Endodermal cell (in vitro differentiated cells): ENCODE measurements around the gene TTF2. TPM values are rescaled to one million over a fixed set of nuclear protein-coding genes. Genes with fewer than 3 reads are reported as not detected.

ENCODE experiments used
- DNase-seq: peaks from one replicate; pipeline ENCODE4 v3.0.0-alpha.2; 2017
- H3K27ac ChIP-seq: 2 replicates; pipeline ENCODE4 v1.5.1; 2013; ENCODE audit warnings: mild to moderate bottlenecking, low read depth, low read length, moderate library complexity
- H3K27me3 ChIP-seq: 2 replicates; pipeline ENCODE4 v1.6.1; 2013; ENCODE audit warnings: mild to moderate bottlenecking, low read length, moderate library complexity; ENCODE audit not compliant: insufficient read depth, control insufficient read depth, poor library complexity, severe bottlenecking
- H3K36me3 ChIP-seq: 2 replicates; pipeline ENCODE4 v1.7.0; 2013; ENCODE audit warnings: mild to moderate bottlenecking, low read length, moderate library complexity; ENCODE audit not compliant: control insufficient read depth, insufficient read depth
- H3K4me1 ChIP-seq: one replicate; pipeline ENCODE4 v1.7.0; 2013; ENCODE audit warnings: low read length; ENCODE audit not compliant: control insufficient read depth, insufficient read depth
- H3K4me3 ChIP-seq: 2 replicates; pipeline ENCODE4 v1.5.1; 2013; ENCODE audit warnings: mild to moderate bottlenecking, low read length, moderate library complexity
- H3K9ac ChIP-seq: 2 replicates; pipeline ENCODE4 v1.6.1; 2013; ENCODE audit warnings: mild to moderate bottlenecking, low read length, moderate library complexity; ENCODE audit not compliant: poor library complexity, severe bottlenecking; ENCODE audit errors: extremely low read depth
- H3K9me3 ChIP-seq: 2 replicates; pipeline ENCODE4 v1.6.1; 2013; ENCODE audit warnings: mild to moderate bottlenecking, low read length, moderate library complexity; ENCODE audit not compliant: control insufficient read depth
- H3K27ac Mint-ChIP-seq: 2 replicates; pipeline ENCODE4 v1.8.0; 2020; ENCODE audit warnings: mixed read lengths
- H3K27me3 Mint-ChIP-seq: 2 replicates; pipeline ENCODE4 v1.8.0; 2021; ENCODE audit warnings: mild to moderate bottlenecking, mixed read lengths; ENCODE audit not compliant: insufficient read depth
- H3K36me3 Mint-ChIP-seq: 2 replicates; pipeline ENCODE4 v1.8.0; 2020; ENCODE audit warnings: low read depth, mixed read lengths
- H3K4me1 Mint-ChIP-seq: 2 replicates; pipeline ENCODE4 v1.8.0; 2020; ENCODE audit warnings: mixed read lengths
- H3K4me3 Mint-ChIP-seq: 2 replicates; pipeline ENCODE4 v1.8.0; 2020; ENCODE audit warnings: mild to moderate bottlenecking, moderate library complexity, mixed read lengths
- H3K9me3 Mint-ChIP-seq: 2 replicates; pipeline ENCODE4 v1.8.0; 2020; ENCODE audit warnings: mild to moderate bottlenecking, mixed read lengths
- WGBS, 2 experiments: methylation state at CpG; one replicate each; pipeline versions ENCODE4 v1.1.5 to v1.1.7; 2013; ENCODE audit warnings: missing lambda C conversion rate in 2 of 2, mixed read lengths in 1 of 2; ENCODE audit not compliant: insufficient coverage in 1 of 2, insufficient read length in 1 of 2; 5-methylcytosine and 5-hydroxymethylcytosine counted together
- total RNA-seq, 2 donors: library from RNA; stranded (reverse); fragmentation: NEBNext Ultra II Directional in 1 of 2; extraction: Animal tissue kit (Norgen Biotek cat#: 25700) in 1 of 2; gene quantifications; 2 replicates in 1 of 2; 3 replicates in 1 of 2; pipeline ENCODE4 v1.2.1, GENCODE V29; 2021
- TF ChIP-seq, protein P1 (sequence below): fragments of 200-600 bp; sonication (generic); conservative IDR thresholded peaks from 2 replicates; pipeline ENCODE4 v1.5.0; 2021; ENCODE audit warnings: antibody characterized with exemption, mild to moderate bottlenecking

The TTF2 gene
- total RNA-seq, 2 donors from 2014 or later = 70.9 to 71.9 TPM

DNA sequence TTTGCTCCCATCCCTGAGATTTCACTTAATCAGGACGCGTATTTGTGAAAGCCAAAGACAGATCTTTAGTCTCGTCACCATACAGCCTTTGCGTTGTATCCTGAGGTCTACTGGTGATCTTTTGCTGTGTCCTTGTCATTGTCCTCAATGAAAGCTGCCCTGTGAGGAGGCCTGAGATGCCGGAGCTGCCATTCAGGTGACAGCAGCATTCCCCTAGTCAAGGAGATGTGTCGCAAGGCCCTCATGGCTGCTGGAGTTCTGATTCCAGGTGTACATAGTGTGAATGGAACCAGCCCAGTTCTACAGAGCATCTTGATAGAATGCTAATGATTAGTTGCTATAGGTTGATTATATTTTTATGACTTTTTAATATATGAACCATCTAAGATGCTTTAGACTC is 24.1 kb downstream of the TTF2 start:
- H3K9me3 Mint-ChIP-seq = no peaks in the 10 kb centered on the region
- no peaks in the 10 kb centered on the region for H3K27me3 Mint-ChIP-seq
- TF ChIP-seq, protein P1, sequence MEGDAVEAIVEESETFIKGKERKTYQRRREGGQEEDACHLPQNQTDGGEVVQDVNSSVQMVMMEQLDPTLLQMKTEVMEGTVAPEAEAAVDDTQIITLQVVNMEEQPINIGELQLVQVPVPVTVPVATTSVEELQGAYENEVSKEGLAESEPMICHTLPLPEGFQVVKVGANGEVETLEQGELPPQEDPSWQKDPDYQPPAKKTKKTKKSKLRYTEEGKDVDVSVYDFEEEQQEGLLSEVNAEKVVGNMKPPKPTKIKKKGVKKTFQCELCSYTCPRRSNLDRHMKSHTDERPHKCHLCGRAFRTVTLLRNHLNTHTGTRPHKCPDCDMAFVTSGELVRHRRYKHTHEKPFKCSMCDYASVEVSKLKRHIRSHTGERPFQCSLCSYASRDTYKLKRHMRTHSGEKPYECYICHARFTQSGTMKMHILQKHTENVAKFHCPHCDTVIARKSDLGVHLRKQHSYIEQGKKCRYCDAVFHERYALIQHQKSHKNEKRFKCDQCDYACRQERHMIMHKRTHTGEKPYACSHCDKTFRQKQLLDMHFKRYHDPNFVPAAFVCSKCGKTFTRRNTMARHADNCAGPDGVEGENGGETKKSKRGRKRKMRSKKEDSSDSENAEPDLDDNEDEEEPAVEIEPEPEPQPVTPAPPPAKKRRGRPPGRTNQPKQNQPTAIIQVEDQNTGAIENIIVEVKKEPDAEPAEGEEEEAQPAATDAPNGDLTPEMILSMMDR = no peak
- no peaks in the 10 kb centered on the region for H3K9me3 ChIP-seq
- H3K36me3 Mint-ChIP-seq = peaks cover 48% of the 10 kb centered on the region
- 80 to 94% methylated on average over 5 to 6 of the region's 6 CpGs for WGBS, 2 experiments
- no peak overlapping the region for H3K27ac Mint-ChIP-seq
- no peak overlapping the region for H3K27ac ChIP-seq
- no peak for DNase-seq
- H3K4me1 Mint-ChIP-seq = peaks cover 6% of the 10 kb centered on the region
- no peaks in the 10 kb centered on the region for H3K27me3 ChIP-seq
- no peak overlapping the region for H3K9ac ChIP-seq
- H3K4me3 ChIP-seq = no peak overlapping the region
- H3K4me1 ChIP-seq = no peaks in the 10 kb centered on the region
- H3K4me3 Mint-ChIP-seq = no peak overlapping the region
- H3K36me3 ChIP-seq = peaks cover 62% of the 10 kb centered on the region

DNA sequence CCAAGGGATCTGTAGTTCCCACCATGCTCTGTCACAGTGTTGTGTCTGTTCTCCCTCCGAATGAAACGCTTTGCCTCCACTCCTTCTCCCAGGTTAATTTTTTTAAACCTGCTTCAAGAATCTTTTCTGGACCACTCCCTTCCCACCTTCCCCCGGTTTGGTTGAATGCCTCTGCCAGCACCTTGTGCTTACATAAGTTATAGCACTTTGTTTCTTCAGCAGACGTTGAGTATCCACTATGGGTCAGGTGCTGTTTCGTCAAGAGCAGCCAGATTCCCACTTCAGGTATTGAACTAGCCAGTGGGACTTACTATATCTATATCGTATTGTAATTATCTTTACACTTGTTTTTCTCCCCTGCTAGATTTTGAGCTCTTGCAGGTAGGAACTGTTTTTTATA is 27.6 kb downstream of the TTF2 start:
- TF ChIP-seq, protein P1 = no peak
- Histone ChIP-seq H3K36me3 (peaks cover 73% of the 10 kb centered on the region), H3K9me3 (no peaks in the 10 kb centered on the region), H3K27ac (no peak overlapping the region), H3K4me1 (no peaks in the 10 kb centered on the region), H3K4me3 (no peak overlapping the region), H3K9ac (no peak overlapping the region), H3K27me3 (no peaks in the 10 kb centered on the region)
- H3K4me3 Mint-ChIP-seq = no peak overlapping the region
- no peaks in the 10 kb centered on the region for H3K27me3 Mint-ChIP-seq
- no peaks in the 10 kb centered on the region for H3K9me3 Mint-ChIP-seq
- H3K36me3 Mint-ChIP-seq = peaks cover 54% of the 10 kb centered on the region
- 90 to 96% methylated on average over 5 to 6 of the region's 6 CpGs for WGBS, 2 experiments
- peaks cover 2% of the 10 kb centered on the region for H3K4me1 Mint-ChIP-seq
- DNase-seq = no peak
- no peak overlapping the region for H3K27ac Mint-ChIP-seq

GRCh38 chr1:117089996-117090395 is 29.9 kb downstream of the TTF2 start:
- WGBS, 2 experiments = 83 to 90% methylated on average over 2 of the region's 2 CpGs
- H3K27ac Mint-ChIP-seq = no peak overlapping the region

More at GRCh38 chr1:117089996-117090395, 29.9 kb downstream of the TTF2 start:
- DNase-seq = no peak
- H3K27me3 ChIP-seq = no peaks in the 10 kb centered on the region
- Mint-ChIP-seq H3K9me3 (no peaks in the 10 kb centered on the region), H3K4me3 (no peak overlapping the region), H3K36me3 (peaks cover 61% of the 10 kb centered on the region), H3K4me1 (peaks cover 4% of the 10 kb centered on the region), H3K27me3 (no peaks in the 10 kb centered on the region)
- H3K9ac ChIP-seq = no peak overlapping the region
- no peaks in the 10 kb centered on the region for H3K9me3 ChIP-seq
- H3K36me3 ChIP-seq = peaks cover 77% of the 10 kb centered on the region
- no peak overlapping the region for H3K27ac ChIP-seq
- TF ChIP-seq, protein P1 = no peak
- H3K4me3 ChIP-seq = no peak overlapping the region
- H3K4me1 ChIP-seq = no peaks in the 10 kb centered on the region
